ENCODE measurements around the gene PDIA5.

Gene PDIA5

GRCh38 chr3:123044981-123045763 lies 21.7 kb upstream of the PDIA5 start:
- FAIRE-seq: no peak

- no peak for FAIRE-seq
Observed at GRCh38 chr3:123046262-123047061, 20.4 kb upstream of the PDIA5 start.

- no peak for FAIRE-seq
Observed at GRCh38 chr3:123047062-123047319, 19.8 kb upstream of the PDIA5 start.

- FAIRE-seq: no peak
Observed at GRCh38 chr3:123048480-123049237, 18.2 kb upstream of the PDIA5 start.

GRCh38 chr3:123050666-123051065 lies 16.2 kb upstream of the PDIA5 start:
- no peak for FAIRE-seq

GRCh38 chr3:123053107-123053506 lies 13.7 kb upstream of the PDIA5 start:
- FAIRE-seq: no peak

GRCh38 chr3:123054109-123054778 lies 12.6 kb upstream of the PDIA5 start:
- FAIRE-seq: no peak

- no peak for FAIRE-seq
Observed at GRCh38 chr3:123054931-123055330, 11.9 kb upstream of the PDIA5 start.

- FAIRE-seq: no peak
Observed at GRCh38 chr3:123055352-123055751, 11.5 kb upstream of the PDIA5 start.

GRCh38 chr3:123058505-123058904 lies 8.3 kb upstream of the PDIA5 start:
- no peak for FAIRE-seq

- FAIRE-seq: no peak
Observed at GRCh38 chr3:123060054-123060453, 6.8 kb upstream of the PDIA5 start.

- FAIRE-seq: no peak
Observed at GRCh38 chr3:123061856-123062255, 5.0 kb upstream of the PDIA5 start.

- no peak for FAIRE-seq
Observed at GRCh38 chr3:123063034-123063433, 3.8 kb upstream of the PDIA5 start.

- FAIRE-seq: no peak
Observed at GRCh38 chr3:123064506-123064905, 2.3 kb upstream of the PDIA5 start.

GRCh38 chr3:123064914-123065313 lies 1.9 kb upstream of the PDIA5 start:
- FAIRE-seq: no peak

GRCh38 chr3:123066599-123066895 lies 278 bp upstream of the PDIA5 start:
- no peak for FAIRE-seq

GRCh38 chr3:123067689-123068600 lies 1.1 kb downstream of the PDIA5 start:
- no peak for FAIRE-seq

GRCh38 chr3:123068601-123069381 lies 2.0 kb downstream of the PDIA5 start:
- no peak for FAIRE-seq

- FAIRE-seq: no peak
Observed at GRCh38 chr3:123070510-123070909, 3.7 kb downstream of the PDIA5 start.

GRCh38 chr3:123071146-123071545 lies 4.3 kb downstream of the PDIA5 start:
- no peak for FAIRE-seq

- no peak for FAIRE-seq
Observed at GRCh38 chr3:123071581-123071980, 4.8 kb downstream of the PDIA5 start.

GRCh38 chr3:123072152-123072551 lies 5.3 kb downstream of the PDIA5 start:
- no peak for FAIRE-seq
